Colonic mucosa (tissue), 4 donors: Measurements from ENCODE around the gene MGAM2. TPM values are rescaled to one million over a fixed set of nuclear protein-coding genes. Genes with fewer than 3 reads are reported as not detected.

Experiments
- DNase-seq: peaks from one replicate; pipeline ENCODE4 v3.0.0-alpha.2; 2020
- H3K27ac ChIP-seq: fragments of 200-600 bp; one replicate; pipeline ENCODE4 v1.8.0; 2021
- H3K27me3 ChIP-seq: fragments of 200-600 bp; one replicate; pipeline ENCODE4 v1.8.0; 2021
- H3K36me3 ChIP-seq: fragments of 200-600 bp; one replicate; pipeline ENCODE4 v1.8.0; 2021
- H3K4me1 ChIP-seq: fragments of 200-600 bp; one replicate; pipeline ENCODE4 v1.8.0; 2021; ENCODE audit warnings: mild to moderate bottlenecking
- H3K4me3 ChIP-seq: fragments of 200-600 bp; one replicate; pipeline ENCODE4 v1.8.0; 2021
- H3K9ac ChIP-seq, 2 donors: one replicate each; pipeline ENCODE4 v1.7.0; 2013; ENCODE audit warnings: control low read depth in 2 of 2, low read depth in 2 of 2, low read length in 2 of 2
- H3K9me3 ChIP-seq: fragments of 200-600 bp; one replicate; pipeline ENCODE4 v1.8.0; 2021
- CTCF ChIP-seq: fragments of 200-600 bp; IDR thresholded peaks from one replicate; pipeline ENCODE4 v1.8.0; 2022; ENCODE audit warnings: antibody characterized with exemption, mild to moderate bottlenecking
- intact Hi-C: fragments of 100-400 bp; cut with DNase I; formaldehyde crosslinking; loops from one replicate; pipeline ENCODE4 v1.14.1; 2022
- total RNA-seq, 2 donors: library from RNA; stranded (reverse); fragmentation: NEBNext Ultra II Directional in 1 of 2; extraction: Animal tissue kit (Norgen Biotek cat#: 25700) in 1 of 2; gene quantifications; one replicate each; pipeline ENCODE4 v1.2.1, GENCODE V29; 2021
- donor health status: healthy.
- donor health status: DM: no; HTN: no; CAD: no.
- donor health status: DM: no; HTN: no; CAD: no.

MGAM2 gene
- total RNA-seq, 2 donors from 2014 or later = 7.5 to 26.4 TPM

DNA sequence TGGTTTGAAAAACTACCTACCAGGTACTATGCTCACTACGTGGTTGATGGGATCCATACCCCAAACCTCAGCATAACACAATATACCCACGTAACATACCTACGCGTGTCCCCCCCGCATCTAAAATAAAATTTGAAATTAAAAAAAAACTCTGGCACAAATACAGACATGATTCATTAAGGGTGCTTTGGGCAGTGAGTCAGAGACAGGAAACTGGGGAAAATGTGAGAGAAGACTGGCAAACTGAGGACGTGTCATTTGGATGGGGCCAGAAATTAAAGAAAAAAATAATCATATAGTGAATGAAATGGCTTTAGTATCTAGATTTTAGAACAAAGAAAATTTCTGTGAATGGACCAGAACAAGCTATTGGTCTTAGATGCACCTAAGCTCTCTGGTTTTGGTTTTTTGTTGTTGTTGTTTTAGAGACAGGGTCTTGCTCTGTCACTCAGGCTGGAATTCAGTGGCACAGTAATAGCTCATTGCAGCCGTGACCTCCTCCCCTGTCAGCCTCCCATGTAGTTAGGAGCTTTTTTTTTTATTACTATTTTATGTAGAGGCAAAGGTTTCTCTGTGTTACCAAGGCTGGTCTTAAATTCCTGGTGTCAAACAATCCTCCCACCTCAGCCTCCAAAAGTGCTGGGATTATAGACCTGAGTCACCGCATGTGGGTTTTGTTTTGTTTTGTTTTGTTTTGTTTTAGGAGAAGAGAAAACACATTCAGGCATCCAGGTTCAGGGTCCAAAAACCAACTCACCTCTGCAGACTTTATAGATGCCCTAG is 152.3 kb downstream of the MGAM2 start:
- Histone ChIP-seq H3K9ac (no peak overlapping the region), H3K9me3 (no peaks in the 10 kb centered on the region), H3K4me1 (no peaks in the 10 kb centered on the region), H3K27me3 (no peaks in the 10 kb centered on the region), H3K4me3 (no peak overlapping the region), H3K36me3 (no peaks in the 10 kb centered on the region), H3K27ac (no peak overlapping the region)
- DNase-seq = no peak
- intact Hi-C loops = no loop called here
- no peak for TF ChIP-seq CTCF

Other genes with a start within 250 kb of the MGAM2 start
- gene OR9A4, start 195.3 kb upstream of the MGAM2 start, total RNA-seq = not detected
- gene CLEC5A, start 164.7 kb upstream of the MGAM2 start, total RNA-seq = under 1 TPM in 1 of 2 donors, not detected in 1; 0.27 TPM
- not detected for gene TAS2R38, start 137.9 kb upstream of the MGAM2 start, total RNA-seq
- 1 to 10 TPM; 1.5 to 3.3 TPM for gene MGAM, start 115.8 kb upstream of the MGAM2 start, total RNA-seq
- not detected for gene PRSS58, start 146.3 kb downstream of the MGAM2 start, total RNA-seq